Fibroblast of lung (primary cell): ENCODE results near the gene ARID3A.

Experiments
- CTCF ChIP-seq, 2 donors: IDR thresholded peaks in 1 of 2; conservative IDR thresholded peaks in 1 of 2; 1 replicate in 1 of 2; 2 replicates in 1 of 2; pipeline ENCODE4 v1.5.1; 2011 to 2012; ENCODE audit warnings: low read length in 2 of 2, control low read depth in 1 of 2, inconsistent platforms in 1 of 2, low read depth in 1 of 2, mild to moderate bottlenecking in 1 of 2
- EZH2 ChIP-seq: IDR thresholded peaks from 2 replicates; pipeline ENCODE4 v1.5.1; 2012; ENCODE audit warnings: low read length, control low read depth, mild to moderate bottlenecking; ENCODE audit errors: missing control alignments

- TF ChIP-seq CTCF (conservative IDR thresholded peaks at IDR 0.05 in 1 of 2, IDR thresholded peaks at IDR 0.05 in 1 of 2; ENCODE audit: low read depth in 1 of 2, low read length in 2 of 2) = peak in 1 of 2 donors; percentile 28
- no peak for TF ChIP-seq EZH2
Observed at GRCh38 chr19:989381-990081, 63.7 kb downstream of the ARID3A start.
